ENCODE results near the gene TNRC6B. TPM values are rescaled to one million over a fixed set of nuclear protein-coding genes. Genes with fewer than 3 reads are reported as not detected.

The TNRC6B gene
- total RNA-seq, 1 experiment from 2014 or later, result 52.2 TPM

DNA sequence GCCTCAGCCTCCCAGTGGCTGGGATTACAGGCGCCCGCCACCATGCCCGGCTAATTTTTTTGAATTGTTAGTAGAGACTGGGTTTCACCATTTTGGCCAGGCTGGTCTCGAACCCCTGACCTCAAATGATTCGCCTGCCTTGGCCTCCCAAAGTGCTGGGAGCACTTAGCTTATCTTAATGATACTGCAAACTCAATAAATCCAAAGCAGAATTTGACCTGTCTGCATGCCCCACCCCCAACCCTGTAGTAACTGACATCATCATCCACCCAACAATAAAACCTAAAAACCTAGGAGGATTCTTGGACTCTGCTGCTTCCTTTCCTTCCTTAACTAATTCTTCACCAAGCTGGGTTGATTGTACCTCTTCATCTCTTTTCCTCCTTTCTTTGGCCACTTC is 162.3 kb downstream of the TNRC6B start:
- no TSS peak for BruUV-seq (replicated peaks)
- Histone ChIP-seq H3K4me3 (ENCODE audit: low read depth, low read length, poor library complexity, severe bottlenecking) (no peak overlapping the region), H3K27ac (ENCODE audit: low read depth, low read length, poor library complexity, severe bottlenecking) (no peak overlapping the region), H3K36me3 (ENCODE audit: insufficient read depth, low read length, poor library complexity, severe bottlenecking) (no peaks in the 10 kb centered on the region), H3K4me1 (ENCODE audit: insufficient read depth, low read length, poor library complexity, severe bottlenecking) (peaks cover 11% of the 10 kb centered on the region), H3K27me3 (replicated peaks; ENCODE audit: insufficient read depth, low read depth, low read length, poor library complexity) (no peaks in the 10 kb centered on the region), H3K9me3 (ENCODE audit: low read depth, low read length, poor library complexity, severe bottlenecking) (no peaks in the 10 kb centered on the region)
- TF ChIP-seq EZH2 (IDR thresholded peaks at IDR 0.05; ENCODE audit: borderline replicate concordance, low read depth, low read length, poor library complexity, severe bottlenecking), result no peak
- TF ChIP-seq, protein P1, sequence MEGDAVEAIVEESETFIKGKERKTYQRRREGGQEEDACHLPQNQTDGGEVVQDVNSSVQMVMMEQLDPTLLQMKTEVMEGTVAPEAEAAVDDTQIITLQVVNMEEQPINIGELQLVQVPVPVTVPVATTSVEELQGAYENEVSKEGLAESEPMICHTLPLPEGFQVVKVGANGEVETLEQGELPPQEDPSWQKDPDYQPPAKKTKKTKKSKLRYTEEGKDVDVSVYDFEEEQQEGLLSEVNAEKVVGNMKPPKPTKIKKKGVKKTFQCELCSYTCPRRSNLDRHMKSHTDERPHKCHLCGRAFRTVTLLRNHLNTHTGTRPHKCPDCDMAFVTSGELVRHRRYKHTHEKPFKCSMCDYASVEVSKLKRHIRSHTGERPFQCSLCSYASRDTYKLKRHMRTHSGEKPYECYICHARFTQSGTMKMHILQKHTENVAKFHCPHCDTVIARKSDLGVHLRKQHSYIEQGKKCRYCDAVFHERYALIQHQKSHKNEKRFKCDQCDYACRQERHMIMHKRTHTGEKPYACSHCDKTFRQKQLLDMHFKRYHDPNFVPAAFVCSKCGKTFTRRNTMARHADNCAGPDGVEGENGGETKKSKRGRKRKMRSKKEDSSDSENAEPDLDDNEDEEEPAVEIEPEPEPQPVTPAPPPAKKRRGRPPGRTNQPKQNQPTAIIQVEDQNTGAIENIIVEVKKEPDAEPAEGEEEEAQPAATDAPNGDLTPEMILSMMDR (conservative IDR thresholded peaks at IDR 0.05; ENCODE audit: low read depth, low read length), result no peak
- POLR2A ChIA-PET (ENCODE audit: low non-redundant PET), result no interaction called here
- no peak for DNase-seq (ENCODE audit: low spot score)
- CTCF ChIA-PET, result no interaction called here
- intact Hi-C loops (cut with micrococcal nuclease; ENCODE audit: unreplicated experiment), result loop anchor here (10.0 kb wide), 1 partner anchor 805 kb away; the partner anchor contains the start of gene RPS19BP1

DNA sequence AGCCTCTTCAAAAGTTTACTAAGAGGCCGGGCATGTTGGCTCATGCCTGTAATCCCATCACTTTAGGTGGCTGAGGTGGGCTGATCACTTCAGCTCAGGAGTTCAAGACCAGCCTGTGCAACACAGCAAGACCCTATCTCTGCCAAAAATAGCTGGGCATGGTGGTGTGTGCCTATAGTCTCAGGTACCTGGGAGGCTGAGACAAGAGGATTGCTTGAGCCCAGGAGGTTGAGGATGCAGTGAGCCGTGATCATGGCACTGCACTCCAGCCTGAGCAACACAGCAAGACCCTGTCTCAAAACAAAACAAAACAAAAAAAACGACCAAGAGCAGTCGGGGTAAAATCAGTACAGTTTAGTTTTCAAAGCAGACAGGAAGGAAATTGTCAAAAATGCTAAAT is 163.9 kb downstream of the TNRC6B start:
- ChIA-PET POLR2A (ENCODE audit: low non-redundant PET) (no interaction called here), CTCF (no interaction called here)
- BruUV-seq (replicated peaks), result no TSS peak
- Histone ChIP-seq H3K9me3 (ENCODE audit: low read depth, low read length, poor library complexity, severe bottlenecking) (no peaks in the 10 kb centered on the region), H3K4me3 (ENCODE audit: low read depth, low read length, poor library complexity, severe bottlenecking) (no peak overlapping the region), H3K27ac (ENCODE audit: low read depth, low read length, poor library complexity, severe bottlenecking) (no peak overlapping the region), H3K36me3 (ENCODE audit: insufficient read depth, low read length, poor library complexity, severe bottlenecking) (no peaks in the 10 kb centered on the region), H3K4me1 (ENCODE audit: insufficient read depth, low read length, poor library complexity, severe bottlenecking) (no peaks in the 10 kb centered on the region), H3K27me3 (replicated peaks; ENCODE audit: insufficient read depth, low read depth, low read length, poor library complexity) (no peaks in the 10 kb centered on the region)
- intact Hi-C loops (cut with micrococcal nuclease; ENCODE audit: unreplicated experiment), result loop anchor here (10.0 kb wide), 1 partner anchor 807 kb away; the partner anchor contains the start of gene RPS19BP1
- TF ChIP-seq EZH2 (IDR thresholded peaks at IDR 0.05; ENCODE audit: borderline replicate concordance, low read depth, low read length, poor library complexity, severe bottlenecking), result no peak
- TF ChIP-seq, protein P1 (conservative IDR thresholded peaks at IDR 0.05; ENCODE audit: low read depth, low read length), result no peak
- no peak for DNase-seq (ENCODE audit: low spot score)

DNA sequence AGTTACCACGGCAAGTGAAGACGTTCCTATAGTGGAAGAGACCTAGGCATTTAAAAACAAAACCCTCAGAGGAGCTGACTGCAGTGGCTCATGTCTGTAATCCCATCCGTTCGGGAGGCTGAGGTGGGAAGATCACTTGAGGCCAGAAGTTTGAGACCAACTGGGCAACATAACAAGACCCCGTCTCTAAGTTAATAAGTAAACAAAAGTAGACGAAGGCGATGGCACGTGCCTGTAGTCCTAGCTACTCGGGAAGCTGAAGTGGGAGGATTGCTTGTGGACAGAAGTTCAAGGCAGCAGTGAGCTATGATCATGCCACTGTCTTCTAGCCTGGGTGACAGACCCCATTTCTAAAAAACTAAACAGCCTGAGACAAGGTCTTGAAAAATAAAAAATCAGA is 164.8 kb downstream of the TNRC6B start:
- Histone ChIP-seq H3K9me3 (ENCODE audit: low read depth, low read length, poor library complexity, severe bottlenecking) (no peaks in the 10 kb centered on the region), H3K27ac (ENCODE audit: low read depth, low read length, poor library complexity, severe bottlenecking) (no peak overlapping the region), H3K4me1 (ENCODE audit: insufficient read depth, low read length, poor library complexity, severe bottlenecking) (peaks cover 6% of the 10 kb centered on the region), H3K4me3 (ENCODE audit: low read depth, low read length, poor library complexity, severe bottlenecking) (no peak overlapping the region), H3K27me3 (replicated peaks; ENCODE audit: insufficient read depth, low read depth, low read length, poor library complexity) (no peaks in the 10 kb centered on the region), H3K36me3 (ENCODE audit: insufficient read depth, low read length, poor library complexity, severe bottlenecking) (no peaks in the 10 kb centered on the region)
- CTCF ChIA-PET, result no interaction called here
- BruUV-seq (replicated peaks), result no TSS peak
- POLR2A ChIA-PET (ENCODE audit: low non-redundant PET), result no interaction called here
- intact Hi-C loops (cut with micrococcal nuclease; ENCODE audit: unreplicated experiment), result loop anchor here (10.0 kb wide), 1 partner anchor 808 kb away; the partner anchor contains the start of gene RPS19BP1
- TF ChIP-seq EZH2 (IDR thresholded peaks at IDR 0.05; ENCODE audit: borderline replicate concordance, low read depth, low read length, poor library complexity, severe bottlenecking), result no peak
- no peak for DNase-seq (ENCODE audit: low spot score)

DNA sequence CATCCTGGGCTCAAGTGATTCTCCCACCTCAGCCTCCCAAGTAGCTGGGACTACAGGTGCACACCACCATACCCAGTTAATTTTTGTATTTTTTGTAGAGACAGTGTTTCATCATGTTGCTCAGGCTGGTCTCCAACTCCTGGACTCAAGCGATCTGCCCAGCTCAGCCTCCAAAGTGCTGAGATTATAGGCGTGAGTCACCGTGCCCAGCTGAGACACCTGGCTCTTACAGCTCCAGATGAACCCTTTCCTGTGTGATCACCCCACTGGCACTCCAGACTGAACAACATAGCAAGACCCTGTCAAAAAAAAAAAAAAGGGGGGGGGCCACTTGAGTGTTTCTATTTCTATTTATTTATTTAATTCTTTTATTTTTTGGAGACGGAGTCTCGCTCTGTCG is 167.5 kb downstream of the TNRC6B start:
- Histone ChIP-seq H3K4me1 (ENCODE audit: insufficient read depth, low read length, poor library complexity, severe bottlenecking) (peaks cover 13% of the 10 kb centered on the region), H3K27me3 (replicated peaks; ENCODE audit: insufficient read depth, low read depth, low read length, poor library complexity) (no peaks in the 10 kb centered on the region), H3K9me3 (ENCODE audit: low read depth, low read length, poor library complexity, severe bottlenecking) (no peaks in the 10 kb centered on the region), H3K27ac (ENCODE audit: low read depth, low read length, poor library complexity, severe bottlenecking) (peak overlapping the region; percentile 86), H3K36me3 (ENCODE audit: insufficient read depth, low read length, poor library complexity, severe bottlenecking) (peaks cover 21% of the 10 kb centered on the region), H3K4me3 (ENCODE audit: low read depth, low read length, poor library complexity, severe bottlenecking) (peak overlapping the region; percentile 81)
- CTCF ChIA-PET, result interaction anchor here (0.7 kb wide), 1 partner anchor 11 kb away, joined by 5 read pairs; no protein-coding TSS in a partner anchor
- TF ChIP-seq EZH2 (IDR thresholded peaks at IDR 0.05; ENCODE audit: borderline replicate concordance, low read depth, low read length, poor library complexity, severe bottlenecking), result no peak
- TF ChIP-seq, protein P1 (conservative IDR thresholded peaks at IDR 0.05; ENCODE audit: low read depth, low read length), result no peak
- POLR2A ChIA-PET (ENCODE audit: low non-redundant PET), result no interaction called here
- no TSS peak for BruUV-seq (replicated peaks)
- DNase-seq (ENCODE audit: low spot score), result peak; percentile 19
- intact Hi-C loops (cut with micrococcal nuclease; ENCODE audit: unreplicated experiment), result loop anchor here (5.0 to 10.0 kb wide), 2 partner anchors 393 to 810 kb away; partner anchors contain the start of gene RPS19BP1
